ENCODE results near the gene BCAM.
A peak's percentile ranks its signal among the peaks of the same experiment; 100 is the strongest.
"Not testable (repeated sequence)": the region's sequence is repeated elsewhere in the genome, so short reads cannot be mapped to it uniquely, and the experiment has no call there.

The BCAM gene

GRCh38 chr19:44857837-44858236 lies 48.9 kb downstream of the BCAM start:
- TF ChIP-seq CTCF (IDR thresholded peaks at IDR 0.05) (no peak), ZFX (IDR thresholded peaks at IDR 0.05; ENCODE audit: borderline replicate concordance) (no peak)
- peak overlapping the region; percentile 66 for H3K27ac ChIP-seq

GRCh38 chr19:44861576-44861975 lies 52.7 kb downstream of the BCAM start:
- H3K27ac ChIP-seq = not testable (repeated sequence)

- no peak overlapping the region for H3K27ac ChIP-seq
- TF ChIP-seq CTCF (IDR thresholded peaks at IDR 0.05) (no peak), ZFX (IDR thresholded peaks at IDR 0.05; ENCODE audit: borderline replicate concordance) (no peak)
These were observed 55.1 kb downstream of the BCAM start for GRCh38 chr19:44863990-44864389.

GRCh38 chr19:44865196-44865767 lies 56.4 kb downstream of the BCAM start:
- no peak for TF ChIP-seq CTCF (IDR thresholded peaks at IDR 0.05)
- no peak for TF ChIP-seq ZFX (IDR thresholded peaks at IDR 0.05; ENCODE audit: borderline replicate concordance)
- H3K27ac ChIP-seq = no peak overlapping the region

GRCh38 chr19:44866664-44867063 lies 57.8 kb downstream of the BCAM start:
- no peak overlapping the region for H3K27ac ChIP-seq
- no peak for TF ChIP-seq CTCF (IDR thresholded peaks at IDR 0.05)

- no peak overlapping the region for H3K27ac ChIP-seq
- TF ChIP-seq ZFX (IDR thresholded peaks at IDR 0.05; ENCODE audit: borderline replicate concordance) (no peak), CTCF (IDR thresholded peaks at IDR 0.05) (no peak)
These were observed 58.7 kb downstream of the BCAM start for GRCh38 chr19:44867578-44867977.

- H3K27ac ChIP-seq = no peak overlapping the region
These were observed 61.0 kb downstream of the BCAM start for GRCh38 chr19:44869733-44870470.

More at GRCh38 chr19:44869733-44870470, 61.0 kb downstream of the BCAM start:
- TF ChIP-seq ZFX (IDR thresholded peaks at IDR 0.05; ENCODE audit: borderline replicate concordance) = no peak
- TF ChIP-seq CTCF (IDR thresholded peaks at IDR 0.05) = no peak
